ENCODE measurements around the gene ARHGEF9.

Gene ARHGEF9

GRCh38 chrX:63635750-63636149 is 149.3 kb downstream of the ARHGEF9 start:
- Histone ChIP-seq H3K9me3 (ENCODE audit: control insufficient read depth in 2 of 2, low read length in 2 of 2) (peaks cover 0 to 3% of the 10 kb centered on the region in 2 donors), H3K27me3 (ENCODE audit: control insufficient read depth in 2 of 2, insufficient read depth in 2 of 2, low read length in 2 of 2) (no peaks in the 10 kb centered on the region), H3K4me1 (ENCODE audit: control insufficient read depth in 2 of 2, insufficient read depth in 2 of 2, low read length in 2 of 2) (no peaks in the 10 kb centered on the region), H3K36me3 (ENCODE audit: control insufficient read depth in 2 of 2, insufficient read depth in 2 of 2, low read length in 2 of 2) (peaks cover 5 to 12% of the 10 kb centered on the region in 2 donors), H3K9ac (ENCODE audit: low read depth in 1 of 2, low read length in 2 of 2) (no peak overlapping the region), H3K4me3 (ENCODE audit: low read length in 2 of 2) (no peak overlapping the region), H3K27ac (ENCODE audit: low read depth in 2 of 2, low read length in 2 of 2) (no peak overlapping the region)

- H3K36me3 ChIP-seq (ENCODE audit: control insufficient read depth in 2 of 2, insufficient read depth in 2 of 2, low read length in 2 of 2) = no peaks in the 10 kb centered on the region
- H3K27me3 ChIP-seq (ENCODE audit: control insufficient read depth in 2 of 2, insufficient read depth in 2 of 2, low read length in 2 of 2) = no peaks in the 10 kb centered on the region
- no peak overlapping the region for H3K27ac ChIP-seq (ENCODE audit: low read depth in 2 of 2, low read length in 2 of 2)
- H3K9me3 ChIP-seq (ENCODE audit: control insufficient read depth in 2 of 2, low read length in 2 of 2) = no peaks in the 10 kb centered on the region
- no peak overlapping the region for H3K4me3 ChIP-seq (ENCODE audit: low read length in 2 of 2)
- no peaks in the 10 kb centered on the region for H3K4me1 ChIP-seq (ENCODE audit: control insufficient read depth in 2 of 2, insufficient read depth in 2 of 2, low read length in 2 of 2)
- no peak overlapping the region for H3K9ac ChIP-seq (ENCODE audit: low read depth in 1 of 2, low read length in 2 of 2)
Observed at GRCh38 chrX:63613531-63614028, 171.4 kb downstream of the ARHGEF9 start.

GRCh38 chrX:63585936-63586335 is 199.1 kb downstream of the ARHGEF9 start:
- no peak overlapping the region for H3K27ac ChIP-seq (ENCODE audit: low read depth in 2 of 2, low read length in 2 of 2)
- no peak overlapping the region for H3K4me3 ChIP-seq (ENCODE audit: low read length in 2 of 2)
- no peaks in the 10 kb centered on the region for H3K9me3 ChIP-seq (ENCODE audit: control insufficient read depth in 2 of 2, low read length in 2 of 2)
- no peak overlapping the region for H3K9ac ChIP-seq (ENCODE audit: low read depth in 1 of 2, low read length in 2 of 2)
- H3K36me3 ChIP-seq (ENCODE audit: control insufficient read depth in 2 of 2, insufficient read depth in 2 of 2, low read length in 2 of 2) = no peaks in the 10 kb centered on the region
- no peaks in the 10 kb centered on the region for H3K4me1 ChIP-seq (ENCODE audit: control insufficient read depth in 2 of 2, insufficient read depth in 2 of 2, low read length in 2 of 2)
- no peaks in the 10 kb centered on the region for H3K27me3 ChIP-seq (ENCODE audit: control insufficient read depth in 2 of 2, insufficient read depth in 2 of 2, low read length in 2 of 2)
